Measurements from ENCODE around the gene PTPRM.

DNA sequence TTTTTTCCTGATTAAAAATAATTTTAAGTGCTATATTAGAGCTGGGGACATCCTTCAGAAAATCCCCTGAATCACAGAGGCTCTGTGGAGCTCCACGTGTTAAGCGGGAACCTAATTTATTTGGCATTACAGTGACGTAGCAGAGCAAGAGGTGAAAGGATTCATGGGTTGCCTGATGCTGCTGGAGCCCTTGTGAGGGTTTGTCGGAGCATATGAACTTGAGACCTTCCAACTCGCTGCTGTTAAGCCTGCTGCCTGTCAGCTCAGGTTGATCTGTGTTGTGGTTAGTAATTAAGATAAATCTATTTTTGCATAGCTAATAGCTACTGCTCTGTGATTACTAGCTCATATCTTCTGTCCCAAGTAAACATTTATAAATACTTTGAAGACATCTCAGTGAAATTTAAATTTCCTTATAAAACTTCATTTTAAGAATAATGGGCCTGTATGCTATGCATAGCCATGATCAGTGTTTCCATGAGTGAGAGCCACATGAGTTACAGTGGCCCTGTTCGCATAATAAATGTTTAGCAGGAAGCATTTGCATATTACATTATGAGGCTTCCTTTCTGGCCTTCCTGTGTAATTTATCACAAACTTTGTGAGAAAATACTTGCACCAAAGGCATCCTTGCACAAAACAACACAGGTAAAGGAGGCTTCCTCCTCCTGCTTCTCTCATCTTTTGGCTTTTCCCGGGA, 438.9 kb downstream of the PTPRM start:
- no peak for TF ChIP-seq POLR2AphosphoS5 (IDR thresholded peaks at IDR 0.05; ENCODE audit: low read depth, low read length)
- TF ChIP-seq, protein P1, sequence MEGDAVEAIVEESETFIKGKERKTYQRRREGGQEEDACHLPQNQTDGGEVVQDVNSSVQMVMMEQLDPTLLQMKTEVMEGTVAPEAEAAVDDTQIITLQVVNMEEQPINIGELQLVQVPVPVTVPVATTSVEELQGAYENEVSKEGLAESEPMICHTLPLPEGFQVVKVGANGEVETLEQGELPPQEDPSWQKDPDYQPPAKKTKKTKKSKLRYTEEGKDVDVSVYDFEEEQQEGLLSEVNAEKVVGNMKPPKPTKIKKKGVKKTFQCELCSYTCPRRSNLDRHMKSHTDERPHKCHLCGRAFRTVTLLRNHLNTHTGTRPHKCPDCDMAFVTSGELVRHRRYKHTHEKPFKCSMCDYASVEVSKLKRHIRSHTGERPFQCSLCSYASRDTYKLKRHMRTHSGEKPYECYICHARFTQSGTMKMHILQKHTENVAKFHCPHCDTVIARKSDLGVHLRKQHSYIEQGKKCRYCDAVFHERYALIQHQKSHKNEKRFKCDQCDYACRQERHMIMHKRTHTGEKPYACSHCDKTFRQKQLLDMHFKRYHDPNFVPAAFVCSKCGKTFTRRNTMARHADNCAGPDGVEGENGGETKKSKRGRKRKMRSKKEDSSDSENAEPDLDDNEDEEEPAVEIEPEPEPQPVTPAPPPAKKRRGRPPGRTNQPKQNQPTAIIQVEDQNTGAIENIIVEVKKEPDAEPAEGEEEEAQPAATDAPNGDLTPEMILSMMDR (IDR thresholded peaks at IDR 0.05; ENCODE audit: control extremely low read depth in 1 of 3, insufficient read depth in 1 of 3, low read depth in 1 of 3, low read length in 3 of 3), result no peak
